ENCODE measurements around the gene TMEM52. TPM values are rescaled to one million over a fixed set of nuclear protein-coding genes. Genes with fewer than 3 reads are reported as not detected.
"Not testable (repeated sequence)": the region's sequence is repeated elsewhere in the genome, so short reads cannot be mapped to it uniquely, and the experiment has no call there.

The TMEM52 gene
- polyA plus RNA-seq, 3 donors from 2014 or later, result 0.18 TPM; not detected in 2

- Mint-ChIP-seq H3K4me3 (no peak overlapping the region), H3K4me1 (peaks cover 0 to 2% of the 10 kb centered on the region in 2 donors), H3K36me3 (no peaks in the 10 kb centered on the region), H3K9me3 (no peaks in the 10 kb centered on the region), H3K27me3 (ENCODE audit: low read depth in 3 of 3) (peaks cover 0 to 3% (median 0%) of the 10 kb centered on the region in 3 donors), H3K27ac (no peak overlapping the region)
- no peak for DNase-seq
Observed at GRCh38 chr1:1941868-1942752, 23.0 kb upstream of the TMEM52 start.

GRCh38 chr1:1941211-1941841, 22.2 kb upstream of the TMEM52 start:
- Mint-ChIP-seq H3K4me3 (no peak overlapping the region), H3K27ac (no peak overlapping the region), H3K9me3 (no peaks in the 10 kb centered on the region), H3K4me1 (peaks cover 0 to 2% of the 10 kb centered on the region in 2 donors), H3K27me3 (ENCODE audit: low read depth in 3 of 3) (peaks cover 0 to 3% (median under 1%) of the 10 kb centered on the region in 3 donors), H3K36me3 (no peaks in the 10 kb centered on the region)
- DNase-seq, result no peak

- H3K9me3 Mint-ChIP-seq, result no peaks in the 10 kb centered on the region
- H3K27ac Mint-ChIP-seq, result no peak overlapping the region
- H3K4me1 Mint-ChIP-seq, result peaks cover 0 to 2% of the 10 kb centered on the region in 2 donors
- H3K27me3 Mint-ChIP-seq (ENCODE audit: low read depth in 3 of 3), result peaks cover 3 to 4% (median 3%) of the 10 kb centered on the region in 3 donors
- no peaks in the 10 kb centered on the region for H3K36me3 Mint-ChIP-seq
- DNase-seq, result no peak
- no peak overlapping the region for H3K4me3 Mint-ChIP-seq
Observed at GRCh38 chr1:1940123-1940425, 21.0 kb upstream of the TMEM52 start.

GRCh38 chr1:1939296-1940122, 20.4 kb upstream of the TMEM52 start:
- no peak for DNase-seq
- Mint-ChIP-seq H3K36me3 (no peaks in the 10 kb centered on the region), H3K9me3 (no peaks in the 10 kb centered on the region), H3K27ac (no peak overlapping the region), H3K4me1 (peaks cover 0 to 2% of the 10 kb centered on the region in 2 donors), H3K4me3 (no peak overlapping the region), H3K27me3 (ENCODE audit: low read depth in 3 of 3) (peaks cover 3 to 5% (median 4%) of the 10 kb centered on the region in 3 donors)

GRCh38 chr1:1938613-1939295, 19.7 kb upstream of the TMEM52 start:
- no peak for DNase-seq
- Mint-ChIP-seq H3K27me3 (ENCODE audit: low read depth in 3 of 3) (peaks cover 3 to 6% (median 4%) of the 10 kb centered on the region in 3 donors), H3K27ac (no peak overlapping the region), H3K36me3 (no peaks in the 10 kb centered on the region), H3K9me3 (no peaks in the 10 kb centered on the region), H3K4me3 (no peak overlapping the region), H3K4me1 (peaks cover 0 to under 1% of the 10 kb centered on the region in 2 donors)

- Mint-ChIP-seq H3K36me3 (no peaks in the 10 kb centered on the region), H3K27ac (no peak overlapping the region), H3K4me3 (no peak overlapping the region), H3K4me1 (no peaks in the 10 kb centered on the region), H3K9me3 (no peaks in the 10 kb centered on the region), H3K27me3 (ENCODE audit: low read depth in 3 of 3) (peaks cover 3 to 8% (median 4%) of the 10 kb centered on the region in 3 donors)
- DNase-seq, result no peak
Observed at GRCh38 chr1:1938276-1938573, 19.1 kb upstream of the TMEM52 start.

- Mint-ChIP-seq H3K27me3 (ENCODE audit: low read depth in 3 of 3) (peaks cover 3 to 8% (median 3%) of the 10 kb centered on the region in 3 donors), H3K36me3 (no peaks in the 10 kb centered on the region), H3K9me3 (no peaks in the 10 kb centered on the region), H3K27ac (no peak overlapping the region), H3K4me1 (no peaks in the 10 kb centered on the region), H3K4me3 (no peak overlapping the region)
- no peak for DNase-seq
Observed at GRCh38 chr1:1937549-1938275, 18.6 kb upstream of the TMEM52 start.

- Mint-ChIP-seq H3K4me3 (no peak overlapping the region), H3K9me3 (no peaks in the 10 kb centered on the region), H3K27ac (no peak overlapping the region), H3K4me1 (no peaks in the 10 kb centered on the region), H3K36me3 (no peaks in the 10 kb centered on the region), H3K27me3 (ENCODE audit: low read depth in 3 of 3) (peaks cover 3 to 8% (median 3%) of the 10 kb centered on the region in 3 donors)
- DNase-seq, result no peak
Observed at GRCh38 chr1:1937061-1937460, 18.0 kb upstream of the TMEM52 start.

GRCh38 chr1:1934848-1935247, 15.8 kb upstream of the TMEM52 start:
- H3K36me3 Mint-ChIP-seq; H3K27ac Mint-ChIP-seq; DNase-seq; H3K4me3 Mint-ChIP-seq; H3K9me3 Mint-ChIP-seq; H3K27me3 Mint-ChIP-seq (ENCODE audit: low read depth in 3 of 3); H3K4me1 Mint-ChIP-seq: not testable (repeated sequence)

GRCh38 chr1:1929639-1930545, 10.8 kb upstream of the TMEM52 start:
- H3K27ac Mint-ChIP-seq, result no peak overlapping the region
- H3K27me3 Mint-ChIP-seq (ENCODE audit: low read depth in 3 of 3), result peaks cover 0 to 3% (median 3%) of the 10 kb centered on the region in 3 donors
- no peaks in the 10 kb centered on the region for H3K4me1 Mint-ChIP-seq
- H3K9me3 Mint-ChIP-seq, result no peaks in the 10 kb centered on the region
- no peak for DNase-seq
- no peak overlapping the region for H3K4me3 Mint-ChIP-seq
- H3K36me3 Mint-ChIP-seq, result no peaks in the 10 kb centered on the region

- Mint-ChIP-seq H3K9me3 (no peaks in the 10 kb centered on the region), H3K27me3 (ENCODE audit: low read depth in 3 of 3) (peaks cover 0 to 2% (median 0%) of the 10 kb centered on the region in 3 donors), H3K4me3 (no peak overlapping the region), H3K4me1 (no peaks in the 10 kb centered on the region), H3K36me3 (no peaks in the 10 kb centered on the region), H3K27ac (no peak overlapping the region)
- no peak for DNase-seq
Observed at GRCh38 chr1:1929102-1929638, 10.1 kb upstream of the TMEM52 start.
